ENCODE results near the gene RAD51B. TPM values are rescaled to one million over a fixed set of nuclear protein-coding genes. Genes with fewer than 3 reads are reported as not detected.
A peak's percentile ranks its signal among the peaks of the same experiment; 100 is the strongest.

RAD51B gene
- polyA plus RNA-seq, 3 donors: 3.6 to 11.6 (median 9.4) TPM

DNA sequence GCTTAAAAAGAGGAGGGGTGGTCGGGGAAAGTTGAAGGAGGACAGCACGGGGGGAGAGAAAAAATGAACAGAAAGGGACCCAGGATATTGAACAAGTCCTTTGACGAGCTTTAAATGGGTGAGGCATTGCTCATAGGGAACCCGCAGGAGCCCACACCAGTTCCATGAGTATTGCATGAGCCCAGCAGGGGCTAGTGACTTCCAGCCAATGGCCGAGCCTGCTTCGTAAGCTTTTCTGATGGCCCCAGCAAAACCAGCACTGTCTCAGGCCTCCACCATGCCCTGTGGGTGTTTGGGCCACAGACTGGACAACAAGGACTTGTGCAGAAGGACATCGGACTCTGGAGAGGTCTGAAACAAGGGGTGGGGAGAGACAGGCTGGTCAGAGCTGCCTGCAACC lies 863.7 kb downstream of the RAD51B start:
- Mint-ChIP-seq H3K36me3 (peaks cover 12 to 14% of the 10 kb centered on the region in 2 donors), H3K4me3 (peak overlapping the region in 1 of 2 donors; percentile 56), H3K9me3 (peaks cover 0 to 6% (median 0%) of the 10 kb centered on the region in 7 donors), H3K27me3 (ENCODE audit: low read depth in 3 of 3) (peaks cover 0 to 4% (median 0%) of the 10 kb centered on the region in 3 donors), H3K27ac (peak overlapping the region; percentile 100), H3K4me1 (peaks cover 79% of the 10 kb centered on the region)
- intact Hi-C loops (cut with micrococcal nuclease): loop anchor here (2.0 to 10.0 kb wide), 10 partner anchors 34 to 289 kb away; partner anchors contain the start of gene ZFP36L1 (in 2 of the 2)
- DNase-seq: peak; percentile 51 to 78 (median 56)
- 47% methylated on average over 7 of the region's 7 CpGs for WGBS (ENCODE audit: insufficient coverage)
- peak overlapping the region in 1 of 3 experiments; percentile 31 for H3K4me3 ChIP-seq (replicated peaks in 1 of 3; ENCODE audit: low read depth in 2 of 3, low read length in 3 of 3)
- H3K27me3 ChIP-seq (ENCODE audit: control insufficient read depth in 2 of 2, insufficient read depth in 2 of 2, low read length in 2 of 2): no peaks in the 10 kb centered on the region
- H3K9ac ChIP-seq (ENCODE audit: insufficient read depth, low read length, poor library complexity, severe bottlenecking): peak overlapping the region; percentile 71
- peak overlapping the region; percentile 99 to 100 for H3K27ac ChIP-seq (ENCODE audit: low read depth in 1 of 2, low read length in 2 of 2)
- H3K4me2 ChIP-seq (replicated peaks; ENCODE audit: extremely low read depth, low read length, poor library complexity, severe bottlenecking): peak overlapping the region; percentile 27
- H3K4me1 ChIP-seq (ENCODE audit: control insufficient read depth in 1 of 2, insufficient read depth in 2 of 2, low read length in 2 of 2): peaks cover 70 to 82% of the 10 kb centered on the region in 2 donors
- H2AFZ ChIP-seq (ENCODE audit: insufficient read depth, low read depth, low read length, poor library complexity, severe bottlenecking): peak overlapping the region; percentile 45
- no peak for TF ChIP-seq CTCF (IDR thresholded peaks at IDR 0.05)
- H3K9me3 ChIP-seq (replicated peaks in 1 of 2; ENCODE audit: control insufficient read depth in 1 of 2, insufficient read depth in 1 of 2, low read length in 2 of 2): no peaks in the 10 kb centered on the region
- no peaks in the 10 kb centered on the region for H3K36me3 ChIP-seq (replicated peaks in 1 of 2; ENCODE audit: control insufficient read depth in 1 of 2, insufficient read depth in 2 of 2, low read length in 2 of 2)
- H4K20me1 ChIP-seq (ENCODE audit: insufficient read depth, low read length): no peaks in the 10 kb centered on the region
- no peaks in the 10 kb centered on the region for H3K79me2 ChIP-seq (ENCODE audit: insufficient read depth, low read length)

GRCh38 chr14:68684466-68685418 lies 865.2 kb downstream of the RAD51B start:
- H3K36me3 ChIP-seq (replicated peaks in 1 of 2; ENCODE audit: control insufficient read depth in 1 of 2, insufficient read depth in 2 of 2, low read length in 2 of 2): no peaks in the 10 kb centered on the region
- DNase-seq: no peak
- Mint-ChIP-seq H3K27ac (peak overlapping the region; percentile 100), H3K36me3 (peaks cover 11 to 12% of the 10 kb centered on the region in 2 donors), H3K9me3 (peaks cover 0 to 6% (median 0%) of the 10 kb centered on the region in 7 donors), H3K4me3 (peak overlapping the region in 1 of 2 donors; percentile 4), H3K27me3 (ENCODE audit: low read depth in 3 of 3) (peaks cover 0 to 4% (median 1%) of the 10 kb centered on the region in 3 donors), H3K4me1 (peaks cover 80% of the 10 kb centered on the region)
- peaks cover 79 to 85% of the 10 kb centered on the region in 2 donors for H3K4me1 ChIP-seq (ENCODE audit: control insufficient read depth in 1 of 2, insufficient read depth in 2 of 2, low read length in 2 of 2)
- peak overlapping the region; percentile 71 for H3K9ac ChIP-seq (ENCODE audit: insufficient read depth, low read length, poor library complexity, severe bottlenecking)
- peak overlapping the region in 1 of 3 experiments; percentile 22 for H3K4me3 ChIP-seq (replicated peaks in 1 of 3; ENCODE audit: low read depth in 2 of 3, low read length in 3 of 3)
- no peaks in the 10 kb centered on the region for H3K27me3 ChIP-seq (ENCODE audit: control insufficient read depth in 2 of 2, insufficient read depth in 2 of 2, low read length in 2 of 2)
- no peaks in the 10 kb centered on the region for H4K20me1 ChIP-seq (ENCODE audit: insufficient read depth, low read length)
- TF ChIP-seq CTCF (IDR thresholded peaks at IDR 0.05): no peak
- no peak overlapping the region for H3K4me2 ChIP-seq (replicated peaks; ENCODE audit: extremely low read depth, low read length, poor library complexity, severe bottlenecking)
- intact Hi-C loops (cut with micrococcal nuclease): loop anchor here (5.0 to 10.0 kb wide), 9 partner anchors 33 to 290 kb away; partner anchors contain the start of gene ZFP36L1 (in 2 of the 2)
- WGBS (ENCODE audit: insufficient coverage): 78% methylated on average over 2 of the region's 5 CpGs
- H3K79me2 ChIP-seq (ENCODE audit: insufficient read depth, low read length): no peaks in the 10 kb centered on the region
- peak overlapping the region; percentile 36 for H2AFZ ChIP-seq (ENCODE audit: insufficient read depth, low read depth, low read length, poor library complexity, severe bottlenecking)
- peak overlapping the region; percentile 99 to 100 for H3K27ac ChIP-seq (ENCODE audit: low read depth in 1 of 2, low read length in 2 of 2)
- H3K9me3 ChIP-seq (replicated peaks in 1 of 2; ENCODE audit: control insufficient read depth in 1 of 2, insufficient read depth in 1 of 2, low read length in 2 of 2): no peaks in the 10 kb centered on the region
